RWPE1 (cell line): ENCODE measurements around the gene MRGPRX4.
A peak's percentile ranks its signal among the peaks of the same experiment; 100 is the strongest.

ENCODE experiments used
- CTCF ChIA-PET: fragments of 350-600 bp; sonication (Branson Sonifier 250); formaldehyde crosslinking; extraction: SDS; loops from one replicate; lab custom pipeline; 2021; lab: Yijun Ruan, JAX
- POLR2A ChIA-PET: fragments of 400-600 bp; formaldehyde crosslinking; extraction: SDS; loops from one replicate; lab custom pipeline; 2020; ENCODE audit warnings: antibody characterized with exemption; ENCODE audit not compliant: low non-redundant PET; lab: Yijun Ruan, JAX
- DNase-seq: peaks from one replicate; pipeline ENCODE4 v3.0.0; 2012; ENCODE audit warnings: low spot score
- H3K27ac ChIP-seq: fragments of 450-650 bp; 2 replicates; pipeline ENCODE4 v1.5.1; 2017
- TF ChIP-seq, protein P1 (sequence below): fragments of 450-650 bp; conservative IDR thresholded peaks from 2 replicates; pipeline ENCODE4 v1.5.1; 2017; ENCODE audit warnings: low read depth, mild to moderate bottlenecking

Gene MRGPRX4

GRCh38 chr11:18145025-18145424 lies 27.6 kb upstream of the MRGPRX4 start:
- DNase-seq = no peak
- TF ChIP-seq, protein P1, sequence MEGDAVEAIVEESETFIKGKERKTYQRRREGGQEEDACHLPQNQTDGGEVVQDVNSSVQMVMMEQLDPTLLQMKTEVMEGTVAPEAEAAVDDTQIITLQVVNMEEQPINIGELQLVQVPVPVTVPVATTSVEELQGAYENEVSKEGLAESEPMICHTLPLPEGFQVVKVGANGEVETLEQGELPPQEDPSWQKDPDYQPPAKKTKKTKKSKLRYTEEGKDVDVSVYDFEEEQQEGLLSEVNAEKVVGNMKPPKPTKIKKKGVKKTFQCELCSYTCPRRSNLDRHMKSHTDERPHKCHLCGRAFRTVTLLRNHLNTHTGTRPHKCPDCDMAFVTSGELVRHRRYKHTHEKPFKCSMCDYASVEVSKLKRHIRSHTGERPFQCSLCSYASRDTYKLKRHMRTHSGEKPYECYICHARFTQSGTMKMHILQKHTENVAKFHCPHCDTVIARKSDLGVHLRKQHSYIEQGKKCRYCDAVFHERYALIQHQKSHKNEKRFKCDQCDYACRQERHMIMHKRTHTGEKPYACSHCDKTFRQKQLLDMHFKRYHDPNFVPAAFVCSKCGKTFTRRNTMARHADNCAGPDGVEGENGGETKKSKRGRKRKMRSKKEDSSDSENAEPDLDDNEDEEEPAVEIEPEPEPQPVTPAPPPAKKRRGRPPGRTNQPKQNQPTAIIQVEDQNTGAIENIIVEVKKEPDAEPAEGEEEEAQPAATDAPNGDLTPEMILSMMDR = no peak
- no peak overlapping the region for H3K27ac ChIP-seq
- ChIA-PET POLR2A (no interaction called here), CTCF (interaction anchor here (1.0 kb wide), 1 partner anchor 56 kb away, joined by 3 read pairs; no protein-coding TSS in a partner anchor)

- CTCF ChIA-PET = interaction anchor here (1.0 kb wide), 1 partner anchor 57 kb away, joined by 3 read pairs; no protein-coding TSS in a partner anchor
- no peak for DNase-seq
- POLR2A ChIA-PET = no interaction called here
- TF ChIP-seq, protein P1 = no peak
- no peak overlapping the region for H3K27ac ChIP-seq
Measured at GRCh38 chr11:18145837-18146236, 26.8 kb upstream of the MRGPRX4 start.

- TF ChIP-seq, protein P1 = no peak
- no peak for DNase-seq
- CTCF ChIA-PET = interaction anchor here (0.7 kb wide), 1 partner anchor 1238 kb away, joined by 3 read pairs; no protein-coding TSS in a partner anchor
- H3K27ac ChIP-seq = no peak overlapping the region
- POLR2A ChIA-PET = no interaction called here
Measured at GRCh38 chr11:18151581-18151980, 21.1 kb upstream of the MRGPRX4 start.

GRCh38 chr11:18168372-18168771 lies 4.3 kb upstream of the MRGPRX4 start:
- ChIA-PET POLR2A (no interaction called here), CTCF (no interaction called here)
- DNase-seq = no peak
- TF ChIP-seq, protein P1 = no peak
- H3K27ac ChIP-seq = no peak overlapping the region

DNA sequence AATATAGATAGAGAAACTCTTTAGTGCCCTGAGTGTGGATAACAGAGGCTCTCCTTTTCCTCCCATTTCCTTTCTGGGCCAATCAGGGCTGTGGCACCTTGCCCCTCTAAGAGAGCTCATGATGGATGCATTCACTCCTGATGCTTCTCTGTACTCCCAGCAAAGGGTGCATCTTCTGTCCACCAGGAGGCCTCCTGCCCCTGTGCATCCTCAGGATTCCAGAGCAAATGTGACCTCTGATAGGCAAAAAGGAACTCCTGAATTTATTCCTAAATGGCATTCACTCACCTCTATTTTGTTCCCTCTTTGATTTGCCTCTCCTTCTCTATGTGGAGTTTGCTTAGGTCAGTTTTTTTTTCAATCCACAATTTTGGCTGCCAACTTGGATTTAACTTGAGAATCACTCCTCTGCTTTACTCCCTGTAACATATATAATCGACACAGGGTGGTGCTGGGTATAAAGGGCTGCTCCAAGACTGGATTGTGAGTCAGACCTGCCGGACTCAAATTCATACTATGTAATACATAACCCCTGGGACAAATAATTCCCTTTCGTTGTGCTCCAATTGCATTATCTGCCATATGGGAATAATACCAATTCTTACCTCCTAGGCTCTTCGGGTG lies 1.1 kb upstream of the MRGPRX4 start:
- ChIA-PET CTCF (interaction anchor here (0.5 to 1.0 kb wide), 7 partner anchors 32 to 890 kb away, joined by 3 to 4 read pairs (median 3); no protein-coding TSS in a partner anchor), POLR2A (no interaction called here)
- H3K27ac ChIP-seq = no peak overlapping the region
- peak; percentile 25 for DNase-seq
- TF ChIP-seq, protein P1 = peak; percentile 66

- no peak for DNase-seq
- CTCF ChIA-PET = interaction anchor here (0.6 kb wide), 1 partner anchor 1158 kb away, joined by 4 read pairs; no protein-coding TSS in a partner anchor
- no peak overlapping the region for H3K27ac ChIP-seq
- POLR2A ChIA-PET = no interaction called here
- TF ChIP-seq, protein P1 = no peak
Measured at GRCh38 chr11:18173225-18173866, 709 bp downstream of the MRGPRX4 start.
